ENCODE results near the gene ZNF592.

ZNF592 gene

DNA sequence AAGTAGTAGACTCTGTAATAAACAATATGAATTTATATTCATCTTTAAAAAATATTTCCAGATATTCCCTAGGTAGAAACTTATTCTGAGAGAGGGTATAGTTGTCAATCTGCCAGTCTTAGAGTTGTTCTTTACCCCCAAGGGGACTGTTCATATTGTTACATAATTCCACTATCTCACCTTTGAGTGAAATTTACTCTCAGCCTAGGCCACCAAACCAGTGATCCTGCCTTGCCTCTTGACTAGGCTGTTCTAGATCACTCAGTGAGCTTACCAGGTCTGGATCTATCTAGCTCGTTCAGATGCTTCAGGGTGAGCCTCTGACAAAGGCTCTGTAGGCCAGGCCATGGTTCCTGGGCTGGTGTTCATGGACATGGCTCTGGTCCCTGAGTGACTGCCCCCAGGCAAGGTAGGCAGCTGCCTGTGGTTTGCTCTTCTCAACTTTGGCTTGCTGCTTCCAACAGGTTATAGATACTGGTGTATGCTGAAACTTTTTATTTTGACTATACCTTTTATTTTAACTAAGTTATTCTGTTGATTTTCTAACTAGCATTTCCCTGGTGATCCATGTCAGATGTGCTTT is 27.6 kb downstream of the ZNF592 start:
- no peak for DNase-seq (ENCODE audit: low read depth in 4 of 4, low spot score in 1 of 4)

DNA sequence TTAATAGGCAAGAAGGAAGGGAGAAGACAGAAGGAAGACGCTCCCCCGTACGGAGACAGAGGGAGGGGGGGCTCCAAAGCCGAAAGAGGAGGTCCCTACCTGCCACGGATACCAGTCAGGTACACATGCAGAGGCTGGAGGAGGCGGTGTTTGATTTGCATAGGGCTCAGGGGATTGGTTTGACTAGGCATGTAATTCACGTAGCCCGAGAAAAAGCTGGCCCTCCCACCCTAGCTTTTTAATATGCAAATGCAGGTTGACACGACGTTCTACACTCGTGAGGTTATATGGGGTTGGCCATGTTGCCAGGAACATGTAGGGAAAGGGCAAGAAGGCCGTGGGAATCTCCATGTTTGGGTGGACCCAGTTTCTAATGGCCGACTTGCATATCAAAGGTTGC is 29.8 kb downstream of the ZNF592 start:
- no peak for DNase-seq (ENCODE audit: low read depth in 4 of 4, low spot score in 1 of 4)

DNA sequence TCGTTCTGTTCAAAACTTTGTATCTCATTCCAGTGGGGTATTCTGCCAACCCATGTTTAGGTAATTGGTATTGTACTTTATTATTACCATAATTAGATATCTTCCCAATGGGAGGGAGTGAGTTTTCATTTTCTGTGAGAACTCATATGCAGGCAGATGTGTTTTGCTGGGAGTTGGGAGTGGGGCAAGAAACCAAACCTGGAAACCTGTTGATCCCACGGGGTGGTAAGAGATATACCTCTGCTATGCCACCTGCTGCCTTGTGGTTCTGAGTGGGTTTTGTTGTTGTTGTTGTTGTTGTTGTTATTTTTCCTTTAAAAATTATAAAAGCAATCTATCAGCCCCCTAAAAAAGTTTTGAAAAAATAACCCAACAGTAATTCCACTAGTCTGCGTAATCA is 32.1 kb downstream of the ZNF592 start:
- no peak for DNase-seq (ENCODE audit: low read depth in 4 of 4, low spot score in 1 of 4)

DNA sequence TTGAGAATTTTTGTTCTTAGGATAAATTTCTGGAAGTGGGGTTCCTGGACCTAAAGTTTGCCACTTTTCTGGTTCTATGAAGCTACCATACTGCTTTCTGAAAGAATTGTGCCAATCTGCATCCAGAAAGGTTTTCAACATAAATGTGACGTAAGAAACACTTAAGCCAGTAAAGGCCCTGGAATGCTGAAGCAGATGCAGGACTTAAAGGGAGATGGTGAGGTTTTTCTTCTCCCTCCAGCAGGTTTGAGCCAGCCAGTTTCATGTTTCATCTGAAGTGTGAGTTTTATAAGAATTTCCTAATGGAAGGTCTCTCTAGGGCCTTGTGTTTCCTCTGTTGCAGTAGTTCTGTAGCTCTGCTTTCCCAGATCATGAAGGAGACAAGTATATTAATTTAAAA is 33.1 kb downstream of the ZNF592 start:
- DNase-seq (ENCODE audit: low read depth in 4 of 4, low spot score in 1 of 4): no peak

DNA sequence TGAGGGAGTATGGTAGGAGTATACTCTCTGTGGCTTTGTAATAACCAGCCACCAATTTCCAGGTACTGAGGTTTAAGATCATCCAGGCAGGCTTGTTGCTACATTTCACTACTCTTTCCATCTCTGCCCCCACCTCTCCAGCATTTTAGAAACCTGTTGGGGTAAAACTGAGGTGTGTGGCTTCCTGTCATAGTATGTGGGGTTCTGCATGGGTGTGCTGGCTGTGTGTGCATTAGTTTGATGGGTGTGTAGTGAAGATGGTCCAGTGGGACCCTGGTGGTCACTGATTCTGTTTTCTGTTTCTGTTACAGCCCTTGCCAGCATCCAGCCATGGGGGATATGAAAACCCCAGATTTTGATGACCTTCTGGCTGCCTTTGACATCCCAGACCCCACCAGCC is 34.0 kb downstream of the ZNF592 start:
- no peak for DNase-seq (ENCODE audit: low read depth in 4 of 4, low spot score in 1 of 4)

DNA sequence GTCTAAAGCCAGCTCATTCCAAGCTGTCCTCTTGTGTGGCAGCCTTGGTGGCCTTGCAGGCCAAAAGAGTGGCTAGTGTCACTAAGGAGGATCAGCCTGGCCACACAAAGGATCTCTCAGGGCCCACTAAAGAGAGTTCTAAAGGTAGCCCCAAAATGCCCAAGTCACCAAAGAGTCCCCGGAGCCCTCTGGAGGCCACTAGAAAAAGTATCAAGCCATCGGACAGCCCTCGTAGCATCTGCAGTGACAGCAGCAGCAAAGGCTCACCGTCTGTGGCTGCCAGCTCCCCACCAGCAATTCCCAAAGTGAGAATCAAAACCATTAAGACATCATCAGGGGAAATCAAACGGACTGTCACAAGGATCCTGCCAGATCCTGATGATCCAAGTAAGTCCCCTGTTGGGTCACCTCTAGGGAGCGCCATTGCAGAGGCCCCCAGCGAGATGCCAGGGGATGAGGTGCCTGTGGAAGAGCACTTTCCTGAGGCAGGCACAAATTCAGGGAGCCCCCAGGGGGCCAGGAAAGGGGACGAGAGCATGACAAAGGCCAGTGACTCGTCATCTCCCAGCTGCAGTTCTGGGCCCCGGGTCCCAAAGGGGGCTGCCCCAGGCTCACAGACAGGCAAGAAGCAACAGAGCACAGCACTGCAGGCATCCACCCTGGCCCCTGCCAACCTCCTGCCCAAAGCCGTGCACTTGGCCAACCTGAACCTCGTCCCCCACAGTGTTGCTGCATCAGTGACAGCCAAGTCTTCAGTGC is 35.3 kb downstream of the ZNF592 start:
- DNase-seq (ENCODE audit: low read depth in 4 of 4, low spot score in 1 of 4): no peak

DNA sequence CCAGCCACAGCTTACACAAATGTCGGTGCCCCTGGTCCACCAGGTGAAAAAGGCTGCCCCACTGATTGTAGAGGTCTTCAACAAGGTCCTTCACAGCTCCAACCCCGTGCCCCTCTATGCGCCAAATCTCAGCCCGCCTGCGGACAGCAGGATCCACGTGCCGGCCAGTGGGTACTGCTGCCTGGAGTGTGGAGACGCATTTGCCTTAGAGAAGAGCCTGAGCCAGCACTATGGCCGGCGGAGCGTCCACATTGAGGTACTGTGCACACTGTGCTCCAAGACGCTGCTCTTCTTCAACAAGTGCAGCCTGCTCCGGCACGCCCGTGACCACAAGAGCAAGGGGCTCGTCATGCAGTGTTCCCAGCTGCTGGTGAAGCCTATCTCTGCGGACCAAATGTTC is 35.9 kb downstream of the ZNF592 start:
- DNase-seq (ENCODE audit: low read depth in 4 of 4, low spot score in 1 of 4): no peak

DNA sequence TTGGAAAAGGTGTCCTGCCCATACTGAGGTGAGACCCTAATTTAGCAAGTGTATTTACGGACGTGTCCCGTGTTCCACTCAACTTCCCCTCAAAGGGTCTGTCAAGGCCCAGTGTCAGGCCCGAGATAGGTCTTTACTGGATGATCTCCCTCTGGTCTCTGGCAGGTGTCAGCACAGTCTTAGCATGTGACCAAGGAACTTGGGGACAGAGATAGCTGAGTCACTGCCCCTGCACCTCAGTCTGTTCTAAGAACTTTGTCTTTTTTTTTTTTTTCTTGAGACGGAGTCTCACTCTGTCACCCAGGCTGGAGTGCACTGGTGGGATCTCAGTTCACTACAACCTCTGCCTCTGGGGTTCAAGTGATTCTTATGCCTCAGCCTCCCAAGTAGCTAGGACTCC is 36.7 kb downstream of the ZNF592 start:
- no peak for DNase-seq (ENCODE audit: low read depth in 4 of 4, low spot score in 1 of 4)

DNA sequence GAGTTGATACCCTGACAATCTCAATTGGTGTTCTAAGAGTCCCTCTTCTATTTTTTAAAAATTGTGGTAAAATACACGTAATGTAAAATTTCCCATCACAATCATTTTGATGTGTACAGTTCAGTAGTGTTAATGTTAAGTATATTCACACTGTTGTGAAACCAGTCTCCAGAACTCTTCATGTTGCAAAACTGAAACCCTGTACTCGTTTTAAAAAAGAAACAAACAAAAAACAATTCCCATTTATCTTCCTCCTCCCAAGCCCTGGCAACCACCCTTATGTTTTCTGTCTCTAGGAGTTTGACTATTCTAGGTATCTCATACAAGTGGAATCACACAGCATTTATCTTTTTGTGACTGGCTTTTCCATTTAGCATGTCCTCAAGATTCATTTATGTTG is 40.1 kb downstream of the ZNF592 start:
- no peak for DNase-seq (ENCODE audit: low read depth in 4 of 4, low spot score in 1 of 4)

DNA sequence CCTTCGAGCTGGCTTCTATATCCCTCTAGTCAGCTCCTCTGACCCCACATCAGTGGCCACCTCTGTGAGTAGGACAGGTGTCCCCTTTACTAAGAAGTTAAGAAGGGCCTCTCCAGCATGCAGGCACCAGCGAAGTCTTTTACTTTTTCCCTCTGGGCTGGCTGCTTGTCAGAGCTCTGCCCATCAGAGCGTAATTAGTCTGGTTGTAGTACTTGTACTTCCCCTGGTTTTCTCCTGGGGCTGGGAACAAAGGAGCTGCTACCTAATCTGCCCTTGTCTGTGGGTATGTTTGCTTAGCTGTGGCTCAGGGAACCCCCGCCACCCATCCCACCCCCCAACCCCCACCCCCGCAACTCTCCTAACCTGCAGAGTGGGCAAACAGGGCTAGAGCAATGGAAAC is 41.4 kb downstream of the ZNF592 start:
- no peak for DNase-seq (ENCODE audit: low read depth in 4 of 4, low spot score in 1 of 4)

DNA sequence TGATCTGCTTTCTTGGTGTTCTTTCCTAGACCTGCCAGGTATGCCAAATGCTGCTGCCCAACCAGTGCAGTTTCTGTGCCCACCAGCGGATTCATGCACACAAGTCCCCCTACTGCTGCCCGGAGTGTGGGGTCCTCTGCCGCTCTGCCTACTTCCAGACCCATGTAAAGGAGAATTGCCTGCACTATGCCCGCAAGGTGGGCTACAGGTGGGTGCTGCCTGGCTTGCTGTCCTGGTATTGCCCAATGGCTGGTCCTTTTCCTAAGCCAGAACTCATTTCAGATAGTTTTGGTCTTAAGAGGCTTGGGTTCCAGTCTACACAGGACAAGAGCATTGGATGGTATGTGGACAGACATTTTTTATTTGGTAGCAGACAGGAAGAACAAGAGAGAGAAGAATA is 42.3 kb downstream of the ZNF592 start:
- no peak for DNase-seq (ENCODE audit: low read depth in 4 of 4, low spot score in 1 of 4)

DNA sequence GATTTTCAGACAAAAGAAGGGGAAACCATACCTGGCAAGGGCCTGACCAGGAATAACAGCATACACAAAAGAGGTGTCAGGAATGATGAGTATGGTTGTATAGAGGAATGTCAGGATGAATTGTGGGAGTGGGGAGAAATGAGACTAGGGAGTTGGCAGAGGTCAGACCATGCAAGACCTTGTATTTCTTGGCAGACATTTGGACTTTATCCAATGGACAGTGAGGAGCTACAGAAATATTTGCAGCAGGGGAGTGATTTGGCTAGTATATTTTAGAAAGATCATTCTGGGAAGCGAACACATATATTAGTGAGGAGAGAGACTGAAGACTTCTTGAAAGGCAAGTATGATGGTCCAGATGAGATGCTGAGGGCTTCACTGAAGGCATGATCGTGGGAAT is 43.4 kb downstream of the ZNF592 start:
- DNase-seq (ENCODE audit: low read depth in 4 of 4, low spot score in 1 of 4): no peak

DNA sequence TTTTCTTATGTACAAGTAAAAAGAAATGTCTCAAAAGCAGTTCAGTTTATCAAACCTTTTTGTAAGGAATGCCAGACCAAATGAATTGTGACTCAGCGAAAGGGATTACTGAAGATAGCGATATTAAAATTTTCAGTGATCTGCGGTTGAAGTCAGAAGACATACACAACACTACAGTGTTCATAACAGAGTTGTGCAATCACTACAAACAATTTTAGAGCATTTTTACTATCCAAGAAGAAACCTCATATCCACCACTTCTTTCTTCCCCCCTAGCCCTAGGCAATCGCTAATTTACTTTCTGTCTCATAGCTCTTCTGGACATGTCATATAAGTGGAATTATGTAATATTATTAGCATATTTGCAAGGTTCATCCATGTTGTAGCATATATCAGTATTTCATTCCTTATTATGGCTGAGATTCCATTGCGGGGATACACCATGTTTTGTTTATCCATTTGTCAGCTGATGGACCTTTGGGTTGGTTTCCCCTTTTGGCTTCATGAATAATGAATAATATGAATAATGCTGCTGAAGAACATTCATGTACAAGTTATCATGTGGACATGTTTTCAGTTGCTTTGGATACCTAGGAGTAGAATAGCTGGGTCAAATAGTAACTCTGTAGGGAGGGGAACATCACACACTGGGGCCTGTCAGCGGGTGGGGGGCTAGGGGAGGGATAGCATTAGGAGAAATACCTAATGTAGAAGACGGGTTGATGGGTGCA is 45.2 kb downstream of the ZNF592 start:
- no peak for DNase-seq (ENCODE audit: low read depth in 4 of 4, low spot score in 1 of 4)

DNA sequence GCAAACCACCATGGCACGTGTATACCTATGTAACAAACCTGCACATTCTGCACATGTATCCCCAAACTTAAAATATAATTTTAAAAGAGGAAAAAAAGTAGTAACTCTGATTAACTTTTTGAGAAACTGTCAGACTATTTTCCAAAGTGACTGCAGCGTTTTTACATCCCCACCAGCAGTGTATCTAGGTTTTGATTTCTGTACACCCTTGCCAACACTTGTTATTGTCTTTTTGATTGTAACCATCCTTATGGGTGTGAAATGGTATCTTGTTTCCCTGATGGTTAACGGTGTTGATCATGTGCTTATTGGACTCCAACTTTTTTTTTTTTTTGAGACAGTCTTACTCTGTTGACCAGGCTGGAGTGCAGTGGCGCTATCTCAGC is 45.8 kb downstream of the ZNF592 start:
- DNase-seq (ENCODE audit: low read depth in 4 of 4, low spot score in 1 of 4): no peak

DNA sequence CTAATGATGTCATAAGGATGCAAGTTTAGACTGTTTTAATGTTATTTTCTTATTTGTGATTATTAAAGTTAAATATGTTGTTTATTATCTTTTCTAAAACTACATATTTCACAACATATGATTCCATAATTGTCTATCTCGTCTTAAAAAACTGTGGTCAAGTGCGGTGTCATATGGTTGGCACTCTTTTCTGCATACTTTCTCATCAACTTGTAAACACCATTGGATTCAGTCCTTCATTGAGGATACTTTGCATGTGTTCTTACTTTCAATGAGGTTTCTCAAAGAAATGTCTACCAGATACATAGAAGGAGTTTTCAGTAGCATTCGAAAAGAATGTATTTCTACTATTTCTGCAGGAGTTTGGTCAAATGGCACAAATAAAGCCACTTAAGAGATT is 46.8 kb downstream of the ZNF592 start:
- DNase-seq (ENCODE audit: low read depth in 4 of 4, low spot score in 1 of 4): no peak

DNA sequence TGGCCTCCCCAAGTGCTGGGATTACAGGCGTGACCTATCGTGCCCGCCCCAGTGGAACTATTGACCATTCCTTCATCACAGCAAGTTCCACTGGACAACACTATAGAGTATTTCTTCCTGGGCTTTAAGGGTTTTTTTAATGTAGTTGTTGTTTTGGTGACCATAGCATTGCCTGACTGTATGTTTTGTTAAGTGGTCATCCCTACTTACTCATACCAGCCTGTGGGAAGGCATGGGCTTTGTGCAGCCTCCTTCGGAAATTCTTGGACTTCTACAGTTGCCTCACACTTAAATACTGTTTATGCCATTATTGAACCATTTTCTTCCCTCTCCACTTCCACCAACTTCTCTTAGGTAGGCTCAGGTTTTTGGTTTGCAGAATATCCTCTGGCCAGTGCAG is 48.8 kb downstream of the ZNF592 start:
- no peak for DNase-seq (ENCODE audit: low read depth in 4 of 4, low spot score in 1 of 4)

DNA sequence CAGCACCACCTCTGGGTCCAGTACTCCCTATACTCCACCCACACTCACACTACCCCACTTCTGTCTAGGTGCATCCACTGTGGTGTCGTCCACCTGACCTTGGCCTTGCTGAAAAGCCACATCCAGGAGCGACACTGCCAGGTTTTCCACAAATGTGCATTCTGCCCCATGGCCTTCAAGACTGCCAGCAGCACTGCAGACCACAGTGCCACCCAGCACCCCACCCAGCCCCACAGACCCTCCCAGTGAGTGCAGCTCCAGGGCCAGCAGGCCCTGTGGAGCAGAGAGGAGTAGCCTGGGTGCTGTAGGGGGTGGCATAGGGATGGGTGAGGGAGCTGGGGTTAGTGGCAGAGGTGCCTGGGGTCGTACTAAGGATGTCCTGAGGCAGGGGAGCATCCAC is 49.4 kb downstream of the ZNF592 start:
- DNase-seq (ENCODE audit: low read depth in 4 of 4, low spot score in 1 of 4): no peak

DNA sequence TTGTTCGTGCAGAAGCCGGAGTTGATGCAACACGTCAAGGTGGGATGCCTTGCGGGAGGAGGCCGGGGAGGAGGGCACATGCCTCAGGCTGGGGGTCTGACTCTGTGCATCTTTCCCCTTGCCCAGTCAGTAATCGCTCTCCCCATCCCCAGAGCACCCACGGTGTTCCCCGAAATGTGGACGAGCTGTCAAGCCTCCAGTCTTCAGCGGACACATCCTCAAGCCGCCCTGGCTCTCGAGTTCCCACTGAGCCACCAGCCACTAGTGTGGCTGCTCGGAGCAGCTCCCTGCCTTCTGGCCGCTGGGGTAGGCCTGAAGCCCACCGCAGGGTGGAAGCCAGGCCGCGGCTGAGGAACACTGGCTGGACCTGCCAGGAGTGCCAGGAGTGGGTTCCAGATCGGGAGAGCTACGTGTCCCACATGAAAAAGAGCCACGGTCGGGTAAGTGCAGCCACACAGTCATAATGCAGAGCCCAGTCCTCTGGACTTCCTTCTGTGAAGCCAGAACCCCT is 50.1 kb downstream of the ZNF592 start:
- DNase-seq (ENCODE audit: low read depth in 4 of 4, low spot score in 1 of 4): no peak

DNA sequence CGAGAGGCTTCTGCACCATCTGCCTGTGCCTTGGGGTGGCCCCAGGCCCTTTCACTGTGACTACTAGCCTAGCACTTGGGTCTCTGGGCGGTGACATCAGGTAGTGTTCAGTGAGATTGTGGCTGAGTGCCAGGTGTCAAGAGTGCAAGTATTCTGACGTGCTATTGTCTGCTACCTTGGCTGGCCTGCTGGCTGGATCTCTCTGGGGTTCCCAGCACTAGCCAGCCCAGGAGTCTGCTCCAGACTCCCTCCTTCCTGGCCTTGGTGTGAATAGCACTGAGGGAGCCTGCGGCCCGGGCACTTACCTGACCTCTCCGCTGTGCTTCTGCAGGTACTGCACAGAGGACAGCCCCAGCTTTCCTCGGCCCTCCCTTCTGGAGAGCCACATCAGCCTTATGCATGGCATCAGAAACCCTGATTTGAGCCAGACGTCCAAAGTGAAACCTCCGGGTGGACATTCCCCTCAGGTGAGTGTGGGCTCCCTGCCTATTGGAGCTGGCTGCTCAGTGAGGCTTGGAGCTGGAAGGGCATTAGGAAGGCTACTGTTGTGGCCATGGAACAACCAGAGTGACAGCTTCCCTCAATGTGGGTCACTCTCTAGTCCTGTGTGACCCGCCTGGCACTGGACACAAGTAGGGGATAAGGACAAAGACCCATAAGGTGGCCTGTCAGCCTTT is 51.3 kb downstream of the ZNF592 start:
- no peak for DNase-seq (ENCODE audit: low read depth in 4 of 4, low spot score in 1 of 4)

DNA sequence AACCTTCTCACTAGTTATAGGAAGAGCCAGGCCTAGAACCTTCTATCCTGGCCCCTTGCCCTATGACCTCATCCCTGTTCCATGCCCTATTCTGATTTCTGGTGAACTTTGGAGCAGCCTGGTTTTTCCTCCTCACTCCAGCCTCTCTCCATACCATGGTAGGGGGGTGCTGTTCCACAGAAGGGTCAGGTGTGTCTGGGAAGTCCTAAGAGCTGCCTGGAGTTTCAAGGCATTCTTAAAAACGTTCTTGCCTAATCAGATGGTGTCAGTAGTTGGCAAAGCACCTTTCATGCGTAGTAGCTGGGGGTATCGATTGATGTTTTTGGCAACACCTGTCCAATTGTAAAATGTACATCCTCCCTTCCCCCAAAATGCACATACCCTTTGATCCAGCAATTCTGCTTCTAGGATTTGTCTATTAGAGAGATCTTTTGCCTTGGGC is 52.0 kb downstream of the ZNF592 start:
- no peak for DNase-seq (ENCODE audit: low read depth in 4 of 4, low spot score in 1 of 4)

DNA sequence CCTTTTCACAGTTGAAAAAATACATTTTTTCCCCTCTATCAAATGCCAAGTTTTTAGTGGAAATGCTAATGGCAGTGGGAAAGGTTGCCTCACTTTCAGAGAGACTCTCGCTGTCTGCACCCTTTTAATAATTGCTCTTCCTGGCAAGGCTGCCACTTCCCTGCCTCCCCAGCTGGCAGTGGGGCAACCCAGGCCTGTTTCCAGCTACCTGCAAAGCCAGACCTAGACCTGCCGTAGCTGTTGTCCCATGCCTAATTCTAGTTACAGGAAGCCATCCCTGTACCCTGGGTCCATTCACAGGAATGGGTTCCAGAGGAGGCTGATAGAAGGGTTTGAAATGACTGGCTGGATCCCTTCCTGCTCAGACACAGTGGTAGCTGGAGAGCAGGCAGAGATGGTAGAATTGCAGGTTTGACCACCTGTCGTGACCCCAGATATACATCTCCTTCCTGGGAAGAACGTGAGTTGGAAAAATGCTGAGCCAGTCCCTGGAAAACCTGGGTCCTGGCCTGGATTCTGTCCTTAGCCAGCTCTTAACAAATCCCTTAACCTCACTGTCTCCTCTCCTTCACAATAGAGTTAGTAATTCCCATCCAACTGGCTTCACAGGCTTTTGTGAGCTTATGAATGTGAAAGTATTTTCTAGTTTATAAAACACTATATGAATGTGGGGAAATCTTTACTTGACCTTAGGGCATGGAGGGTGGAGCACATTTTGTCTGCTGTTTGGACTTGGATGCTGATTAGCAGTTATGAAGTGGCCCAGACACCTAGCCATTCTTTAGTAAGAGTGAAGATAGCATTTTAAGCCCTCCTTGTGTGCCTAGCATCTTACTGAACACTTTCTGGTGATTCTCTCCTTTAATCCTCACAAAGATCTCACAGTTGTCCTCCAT is 55.9 kb downstream of the ZNF592 start:
- DNase-seq (ENCODE audit: low read depth in 4 of 4, low spot score in 1 of 4): no peak

Data from stimulated activated CD4-positive, alpha-beta T cell treated with anti-CD3 and anti-CD28 coated beads, Interleukin-1b, Interleukin-23, amount 100 ng/mL, for 24 hours (primary cell).